GM18861 (cell line): Measurements from ENCODE around the gene OR3A3.

ENCODE experiments used
- ATAC-seq: cut with Tn5 transposase; IDR thresholded peaks from one replicate; pipeline ENCODE4 v1.9.1; 2021; ENCODE audit not compliant: unreplicated experiment

The OR3A3 gene

DNA sequence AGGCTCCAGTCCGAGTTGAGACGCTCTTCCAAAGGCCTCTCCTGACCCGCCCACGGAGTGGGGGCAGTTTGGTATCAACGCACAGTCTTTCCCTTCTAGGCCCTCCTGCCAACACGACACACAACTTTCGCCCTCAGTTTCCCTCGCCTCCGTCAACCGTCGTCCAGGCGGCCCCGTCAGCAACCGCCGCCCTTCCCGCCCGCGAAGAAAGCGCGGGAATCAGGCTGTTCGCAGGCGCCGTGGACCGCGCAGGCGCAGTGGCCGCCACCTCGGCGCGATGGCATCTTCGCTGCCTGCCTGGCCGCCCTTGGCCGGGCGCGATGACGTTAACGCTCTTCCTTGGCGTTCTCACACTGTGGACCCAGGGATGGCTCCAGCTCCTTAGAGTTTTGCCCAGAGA lies 60.4 kb downstream of the OR3A3 start, which contains the start of gene SPATA22:
Gene SPATA22, minus strand, starts transcription at position 221 of the 400 bp plus-strand sequence. CDS start 2,494 bp downstream, outside the sequence.
- no peak for ATAC-seq

DNA sequence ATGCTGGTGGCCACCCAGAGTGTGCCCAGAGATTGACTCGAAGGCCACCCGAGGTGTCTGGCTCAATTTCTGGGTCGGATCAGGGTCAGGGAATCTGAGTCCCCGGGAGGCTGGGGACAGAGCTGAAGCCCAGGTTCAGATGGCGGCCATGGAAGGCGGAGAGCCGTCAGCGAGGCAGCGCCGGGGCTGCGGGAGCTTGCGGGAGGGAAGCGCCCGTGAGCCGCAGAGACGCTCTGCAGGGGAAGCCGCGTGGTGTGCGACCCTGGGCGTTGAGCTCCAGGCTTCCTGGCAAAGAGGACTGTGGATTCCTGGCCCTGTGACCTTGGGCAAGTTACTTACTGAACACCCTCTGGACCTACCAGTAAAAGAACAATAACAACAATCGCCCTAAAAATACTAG lies 61.0 kb downstream of the OR3A3 start:
- ATAC-seq: no peak
